UCSD-AML1 (cell line): Measurements from ENCODE around the gene RPH3AL.

ENCODE experiments used
- DNase-seq: peaks from one replicate; lab custom pipeline; 2025; ENCODE audit not compliant: unreplicated experiment; lab: John Stamatoyannopoulos, UW

Gene RPH3AL

GRCh38 chr17:303168-303567, 49.4 kb downstream of the RPH3AL start:
- no peak for DNase-seq

DNA sequence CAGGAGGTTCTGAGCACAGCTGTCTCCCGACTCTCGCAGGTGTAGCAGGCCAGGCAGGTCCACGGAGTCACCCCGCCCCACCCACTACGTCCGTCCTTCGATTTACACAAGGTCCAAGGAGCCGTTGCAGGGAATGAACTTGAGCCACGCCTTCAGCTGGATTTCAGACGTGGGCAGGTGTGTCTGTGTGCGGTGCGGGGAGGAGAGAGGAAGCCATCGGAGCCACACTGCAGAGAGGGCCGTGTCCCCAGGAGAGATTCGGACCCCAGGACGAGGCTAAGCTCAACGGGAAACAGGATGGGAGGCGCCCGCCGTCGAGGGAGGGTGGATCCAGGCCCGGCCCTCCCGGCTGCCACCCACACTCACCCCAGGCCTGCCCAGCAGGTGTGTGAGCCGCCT, 50.3 kb downstream of the RPH3AL start:
- no peak for DNase-seq

GRCh38 chr17:301681-302299, 50.8 kb downstream of the RPH3AL start:
- no peak for DNase-seq

GRCh38 chr17:300881-301280, 51.7 kb downstream of the RPH3AL start:
- no peak for DNase-seq

- DNase-seq = no peak
Measured at GRCh38 chr17:299546-299945, 53.1 kb downstream of the RPH3AL start.

DNA sequence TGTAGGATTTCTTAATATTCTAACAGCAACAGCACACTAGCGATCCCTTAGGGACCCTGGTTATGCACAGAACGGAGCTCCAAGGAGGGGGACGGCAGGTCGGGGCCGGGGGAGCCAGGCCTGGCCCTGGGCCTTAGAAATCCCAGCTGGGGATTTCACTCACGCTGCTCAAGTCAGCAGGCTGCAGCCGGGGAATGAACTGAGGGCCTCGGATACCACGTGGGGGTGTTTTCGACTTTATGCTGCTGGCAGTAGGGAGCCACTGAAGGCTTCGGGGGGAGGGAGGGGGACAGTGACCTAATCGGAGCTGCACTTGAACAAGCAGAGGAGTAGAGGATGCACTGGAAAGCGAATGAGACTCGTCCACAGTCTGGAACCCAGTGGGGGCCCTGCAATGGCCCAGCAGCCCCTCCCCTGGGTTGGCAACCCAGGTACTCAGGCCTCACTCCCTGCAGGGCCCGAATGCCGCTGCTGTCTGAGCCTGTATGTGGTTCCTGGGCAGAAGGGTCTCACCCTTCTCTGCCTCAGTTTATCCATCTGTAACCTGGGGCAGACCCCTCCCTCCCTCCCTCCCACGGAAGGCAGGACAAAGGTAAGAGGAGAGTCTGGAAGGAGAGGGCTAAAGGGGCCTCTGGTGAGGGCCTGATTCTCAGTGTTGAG, 53.7 kb downstream of the RPH3AL start:
- DNase-seq = no peak

DNA sequence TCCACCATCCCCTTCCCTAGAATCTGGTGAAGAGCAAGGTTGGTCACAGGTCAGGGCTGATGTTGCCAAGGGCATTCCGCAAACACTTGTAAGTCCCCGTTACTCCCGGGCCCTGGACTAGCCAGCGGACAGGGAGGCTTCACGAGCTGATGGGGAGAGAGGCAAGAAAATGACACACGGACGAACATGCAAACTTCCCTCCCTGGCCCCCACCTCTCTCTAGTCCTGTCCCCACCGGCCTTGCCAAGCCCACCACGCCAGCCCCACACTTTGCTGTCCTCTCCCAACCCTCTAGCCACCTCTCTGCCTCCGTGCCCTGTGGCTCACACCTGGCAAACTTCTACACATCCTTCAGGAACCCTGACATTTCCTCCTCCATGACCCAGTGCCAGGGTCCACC, 54.8 kb downstream of the RPH3AL start:
- DNase-seq = no peak

GRCh38 chr17:296906-297690, 55.5 kb downstream of the RPH3AL start:
- DNase-seq = no peak

GRCh38 chr17:296379-296778, 56.2 kb downstream of the RPH3AL start:
- DNase-seq = no peak

- DNase-seq = peak; percentile 74
Measured at GRCh38 chr17:292531-293382, 59.9 kb downstream of the RPH3AL start.

- DNase-seq = no peak
Measured at GRCh38 chr17:292016-292415, 60.6 kb downstream of the RPH3AL start.

- DNase-seq = no peak
Measured at GRCh38 chr17:291587-291986, 61.0 kb downstream of the RPH3AL start.

DNA sequence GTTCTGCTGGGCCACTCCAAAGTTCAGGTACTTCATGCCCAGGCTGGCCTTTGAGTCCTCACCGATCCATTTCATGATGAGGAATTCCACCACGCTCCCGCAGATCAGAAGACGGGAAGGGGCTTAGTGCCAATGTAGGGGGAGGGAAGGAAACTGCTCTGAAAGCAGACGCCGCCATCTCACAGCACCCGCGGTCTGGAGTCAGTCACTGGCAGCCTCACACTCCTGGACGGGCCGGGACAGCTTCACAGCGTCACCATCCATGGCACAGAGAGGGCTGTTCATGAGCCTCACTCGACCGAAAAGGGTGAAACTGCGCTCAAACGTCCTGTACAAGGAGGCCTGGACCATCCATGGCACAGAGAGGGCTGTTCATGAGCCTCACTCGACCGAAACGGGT, 62.0 kb downstream of the RPH3AL start:
- DNase-seq = no peak

DNA sequence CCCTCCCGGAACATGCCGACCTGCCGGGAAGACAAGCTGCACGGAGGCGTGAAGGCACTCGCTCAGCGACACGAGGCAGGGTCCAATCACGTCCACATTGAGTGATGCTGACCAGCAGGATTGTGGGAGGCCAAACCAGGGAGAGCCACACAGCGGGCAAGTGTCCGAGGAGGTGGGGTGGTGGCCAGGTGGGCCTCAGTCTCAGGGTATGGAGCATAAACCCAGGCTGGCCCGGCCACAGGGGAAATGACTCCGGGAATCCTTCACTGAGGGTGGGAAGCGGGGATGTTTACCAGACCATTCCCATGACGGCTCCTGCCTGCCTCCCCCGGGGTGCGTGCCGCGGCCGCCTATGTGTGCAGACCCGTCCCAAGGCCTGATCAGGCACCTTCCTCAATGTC, 62.5 kb downstream of the RPH3AL start:
- no peak for DNase-seq

GRCh38 chr17:289409-289808, 63.2 kb downstream of the RPH3AL start:
- no peak for DNase-seq

GRCh38 chr17:288802-289356, 63.7 kb downstream of the RPH3AL start:
- DNase-seq = no peak

DNA sequence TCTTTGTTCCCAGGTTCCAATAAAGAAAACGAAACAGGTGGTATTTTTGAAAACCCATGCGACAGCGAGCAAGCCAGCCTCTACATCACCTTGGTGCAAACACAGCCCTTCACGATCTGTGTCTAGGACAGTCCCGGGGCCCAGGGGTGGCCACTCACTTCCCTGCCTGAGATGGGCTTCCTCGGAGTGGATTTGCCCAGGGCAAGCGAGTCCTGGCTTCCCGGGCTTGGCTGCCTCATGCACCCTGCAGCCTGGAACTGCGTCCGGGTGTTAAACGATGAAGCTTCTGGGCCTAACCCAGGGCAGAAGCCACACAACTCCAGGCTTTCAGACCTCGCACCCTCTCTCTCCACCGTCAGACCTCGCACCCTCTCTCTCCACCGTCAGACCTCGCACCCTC, 66.0 kb downstream of the RPH3AL start:
- DNase-seq = no peak

DNA sequence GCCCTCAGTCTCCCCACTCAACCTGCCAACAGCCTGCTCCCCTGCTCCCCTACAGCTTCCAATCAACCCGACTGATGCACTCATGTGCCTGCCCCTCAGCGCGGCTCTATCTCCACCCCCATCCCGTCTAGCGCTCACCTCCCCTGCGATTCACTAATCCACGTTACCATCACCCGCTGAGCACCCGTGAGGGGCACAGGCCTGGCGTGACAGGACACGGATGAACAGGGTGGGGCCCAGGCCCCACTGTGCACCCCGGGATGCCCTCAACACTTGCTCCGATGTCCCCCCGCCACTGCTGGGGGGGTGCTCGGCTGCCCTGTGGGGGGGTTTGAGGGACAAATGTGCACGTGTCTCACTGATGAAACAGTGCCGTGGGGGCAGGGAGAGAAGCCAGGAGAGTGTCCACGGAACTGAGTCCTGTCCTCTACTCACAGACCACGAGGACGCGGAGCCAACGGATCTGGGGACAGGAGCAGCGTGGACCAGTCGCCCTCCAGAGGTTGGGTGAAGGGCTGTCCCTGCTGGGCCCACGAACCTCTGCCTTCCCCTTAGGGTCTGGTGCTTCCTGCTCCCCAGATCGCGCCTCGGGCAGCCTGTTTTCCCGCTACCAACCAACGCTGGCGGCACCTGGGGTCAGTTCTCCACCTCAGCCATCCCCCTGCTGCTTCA, 66.7 kb downstream of the RPH3AL start:
- no peak for DNase-seq

DNA sequence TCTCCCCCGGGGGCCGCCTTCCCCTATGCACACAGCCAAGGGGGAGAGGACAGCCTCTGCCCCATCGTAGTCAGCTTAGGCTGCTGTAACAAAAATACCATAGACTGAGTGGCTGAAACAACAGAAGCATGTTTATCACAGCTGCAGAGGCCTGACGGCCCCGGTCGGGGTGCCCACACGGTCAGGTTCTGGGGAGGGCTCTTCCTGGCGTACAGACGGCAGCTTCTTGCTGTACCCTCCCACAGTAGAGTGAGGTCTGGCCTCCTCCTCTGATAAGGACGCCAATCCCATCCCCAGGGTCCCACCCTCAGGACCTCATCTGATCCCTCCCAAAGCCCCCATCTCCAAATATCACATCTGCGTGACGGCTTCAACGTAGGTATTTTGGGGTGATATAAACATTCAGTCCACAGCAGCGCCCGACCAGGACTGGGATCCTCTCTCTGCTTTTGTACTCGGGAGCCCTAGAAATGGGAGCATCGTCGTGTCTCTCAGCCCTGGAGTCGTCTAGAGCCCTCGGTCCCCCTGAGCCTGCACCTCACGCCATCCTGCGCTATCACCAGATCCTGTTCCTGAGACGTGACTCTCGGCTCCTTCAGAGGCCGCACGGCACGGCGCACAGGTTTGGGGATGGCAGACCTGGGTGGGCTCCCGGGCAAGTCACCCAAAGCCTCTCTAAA, 67.8 kb downstream of the RPH3AL start:
- DNase-seq = no peak
